H1 (cell line): ENCODE measurements around the gene SLC22A31. TPM values are rescaled to one million over a fixed set of nuclear protein-coding genes. Genes with fewer than 3 reads are reported as not detected.

Experiments used
- CTCF ChIA-PET: fragments of 300-600 bp; sonication (Branson Sonifier 250); formaldehyde crosslinking; loops from one replicate; lab custom pipeline; 2021; ENCODE audit not compliant: partially characterized antibody; lab: Charles Lee
- POLR2A ChIA-PET: fragments of 300-600 bp; sonication (Branson Sonifier 250); formaldehyde crosslinking; loops from one replicate; lab custom pipeline; 2021; ENCODE audit warnings: inconsistent platforms; ENCODE audit not compliant: partially characterized antibody; lab: Charles Lee
- DNase-seq, 2 experiments: peaks; one replicate each; pipeline versions ENCODE4 v3.0.0 to v3.0.0-alpha.2; 2010 to 2022; ENCODE audit warnings: low spot score in 2 of 2, low read depth in 1 of 2, mixed read lengths in 1 of 2
- FAIRE-seq: peaks from 2 replicates; lab custom pipeline; 2011; peaks lifted over from hg19 to GRCh38; lab: Jason Lieb, UNC
- H2AFZ ChIP-seq: 2 replicates; pipeline ENCODE4 v1.8.1; 2012; ENCODE audit warnings: low read length, inconsistent platforms
- H2AK5ac ChIP-seq: 2 replicates; pipeline ENCODE4 v1.6.1; 2013; ENCODE audit warnings: low read depth, low read length
- H2BK120ac ChIP-seq: replicated peaks from 2 replicates; pipeline ENCODE3; 2013; ENCODE audit warnings: low read depth, low read length, inconsistent platforms
- H2BK12ac ChIP-seq: 2 replicates; pipeline ENCODE4 v1.6.1; 2013; ENCODE audit warnings: low read depth, low read length
- H2BK15ac ChIP-seq: 2 replicates; pipeline ENCODE4 v1.6.1; 2013; ENCODE audit warnings: low read length
- H2BK20ac ChIP-seq: 2 replicates; pipeline ENCODE4 v1.6.1; 2013; ENCODE audit warnings: low read length
- H2BK5ac ChIP-seq: 2 replicates; pipeline ENCODE4 v1.6.1; 2013; ENCODE audit warnings: low read depth, low read length
- H3K14ac ChIP-seq: 2 replicates; pipeline ENCODE4 v1.6.1; 2013; ENCODE audit warnings: inconsistent platforms; ENCODE audit not compliant: insufficient read length
- H3K18ac ChIP-seq: 2 replicates; pipeline ENCODE4 v1.6.1; 2013; ENCODE audit warnings: low read length; ENCODE audit errors: extremely low read depth
- H3K23ac ChIP-seq: 2 replicates; pipeline ENCODE4 v1.6.1; 2013; ENCODE audit warnings: inconsistent platforms; ENCODE audit not compliant: insufficient read length
- H3K23me2 ChIP-seq: 2 replicates; pipeline ENCODE4 v1.6.1; 2013; ENCODE audit warnings: low read depth, low read length
- H3K27ac ChIP-seq: 2 replicates; pipeline ENCODE4 v1.6.1; 2011; ENCODE audit warnings: low read depth, low read length, inconsistent platforms
- H3K27me3 ChIP-seq, 4 experiments: replicated peaks in 1 of 4; 1 replicate in 1 of 4; 2 replicates in 3 of 4; pipeline versions ENCODE4 v1.6.1 to v1.8.1; 2011 to 2013; ENCODE audit warnings: low read length in 3 of 4, mild to moderate bottlenecking in 3 of 4, inconsistent platforms in 2 of 4, mixed read lengths in 2 of 4, moderate library complexity in 1 of 4; ENCODE audit not compliant: control insufficient read depth in 3 of 4, insufficient read depth in 3 of 4; ENCODE audit errors: extremely low read depth in 1 of 4
- H3K36me3 ChIP-seq, 4 experiments: 2 replicates each; pipeline versions ENCODE4 v1.6.1 to v1.8.1; 2011 to 2013; ENCODE audit warnings: mild to moderate bottlenecking in 4 of 4, low read length in 3 of 4, moderate library complexity in 2 of 4, control low read depth in 1 of 4, inconsistent platforms in 1 of 4; ENCODE audit not compliant: insufficient read depth in 4 of 4, control insufficient read depth in 2 of 4
- H3K4ac ChIP-seq: replicated peaks from 2 replicates; pipeline ENCODE3; 2013; ENCODE audit warnings: low read length, low read depth, mixed read lengths, inconsistent platforms; ENCODE audit not compliant: insufficient read length
- H3K4me1 ChIP-seq, 4 experiments: replicated peaks in 1 of 4; 1 replicate in 1 of 4; 2 replicates in 3 of 4; pipeline versions ENCODE4 v1.6.1 to v1.8.1; 2011 to 2013; ENCODE audit warnings: low read length in 3 of 4, inconsistent platforms in 2 of 4, mixed read lengths in 1 of 4; ENCODE audit not compliant: insufficient read depth in 4 of 4, control insufficient read depth in 3 of 4
- H3K4me2 ChIP-seq, 2 experiments: 2 replicates each; pipeline versions ENCODE4 v1.6.1 to v1.8.1; 2011 to 2013; ENCODE audit warnings: low read depth in 2 of 2, low read length in 2 of 2, control low read depth in 1 of 2, inconsistent platforms in 1 of 2, mild to moderate bottlenecking in 1 of 2; ENCODE audit not compliant: insufficient read depth in 1 of 2
- H3K4me3 ChIP-seq, 4 experiments: fragments of 200-600, 300-600 bp in 1 of 4; sonication (generic), shearing (Covaris generic), sonication (Bioruptor Twin) in 1 of 4; 2 replicates each; pipeline versions ENCODE4 v1.5.1 to v1.8.1; 2011 to 2016; ENCODE audit warnings: low read length in 4 of 4, low read depth in 3 of 4, control low read depth in 2 of 4, inconsistent platforms in 2 of 4, mild to moderate bottlenecking in 2 of 4, mixed read lengths in 1 of 4, moderate library complexity in 1 of 4; ENCODE audit not compliant: insufficient read depth in 2 of 4; ENCODE audit errors: extremely low read depth in 1 of 4
- H3K56ac ChIP-seq: replicated peaks from 2 replicates; pipeline ENCODE3; 2013; ENCODE audit warnings: low read depth, mild to moderate bottlenecking, mixed read lengths, low read length, inconsistent platforms; ENCODE audit not compliant: insufficient read length
- H3K79me1 ChIP-seq: 2 replicates; pipeline ENCODE4 v1.6.1; 2013; ENCODE audit warnings: low read depth, low read length, control low read depth
- H3K79me2 ChIP-seq, 2 experiments: 2 replicates each; pipeline versions ENCODE4 v1.6.1 to v1.8.1; 2012 to 2013; ENCODE audit warnings: low read length in 2 of 2, mild to moderate bottlenecking in 2 of 2, inconsistent platforms in 1 of 2; ENCODE audit not compliant: insufficient read depth in 2 of 2, control insufficient read depth in 1 of 2
- H3K9ac ChIP-seq, 4 experiments: replicated peaks in 1 of 4; 1 replicate in 1 of 4; 2 replicates in 3 of 4; pipeline versions ENCODE4 v1.6.1 to v1.8.1; 2011 to 2013; ENCODE audit warnings: low read depth in 3 of 4, low read length in 3 of 4, control low read depth in 2 of 4, mild to moderate bottlenecking in 2 of 4, moderate library complexity in 2 of 4, inconsistent platforms in 1 of 4; ENCODE audit errors: extremely low read depth in 1 of 4
- H3K9me3 ChIP-seq, 2 experiments: 2 replicates each; pipeline versions ENCODE4 v1.6.1 to v1.8.1; 2012 to 2013; ENCODE audit warnings: mild to moderate bottlenecking in 2 of 2, moderate library complexity in 2 of 2, control low read depth in 1 of 2, inconsistent platforms in 1 of 2, low read depth in 1 of 2, low read length in 1 of 2, mixed read lengths in 1 of 2; ENCODE audit not compliant: insufficient read depth in 2 of 2
- H4K20me1 ChIP-seq, 2 experiments: replicated peaks in 1 of 2; 2 replicates each; pipeline versions ENCODE3 to v1.8.1; 2011 to 2013; ENCODE audit warnings: inconsistent platforms in 2 of 2, low read length in 2 of 2, mild to moderate bottlenecking in 1 of 2; ENCODE audit not compliant: insufficient read depth in 2 of 2, control insufficient read depth in 1 of 2
- H4K5ac ChIP-seq: 2 replicates; pipeline ENCODE4 v1.6.1; 2013; ENCODE audit warnings: low read length, low read depth, mixed read lengths, inconsistent platforms; ENCODE audit not compliant: insufficient read length
- H4K8ac ChIP-seq: 2 replicates; pipeline ENCODE4 v1.8.0; 2013; ENCODE audit warnings: mild to moderate bottlenecking, moderate library complexity, low read length, inconsistent platforms; ENCODE audit not compliant: insufficient read depth; ENCODE audit errors: extremely low read depth
- H4K91ac ChIP-seq: replicated peaks from 2 replicates; pipeline ENCODE3; 2013; ENCODE audit warnings: low read length, mixed read lengths, inconsistent platforms; ENCODE audit not compliant: insufficient read length
- BCL11A ChIP-seq, 2 experiments: IDR thresholded peaks; one replicate each; pipeline ENCODE4 v1.6.1; 2011; ENCODE audit warnings: low read depth in 2 of 2, low read length in 2 of 2, mild to moderate bottlenecking in 2 of 2
- CEBPB ChIP-seq: IDR thresholded peaks from 2 replicates; pipeline ENCODE4 v1.6.1; 2012; ENCODE audit warnings: low read depth, low read length
- CHD2 ChIP-seq: IDR thresholded peaks from 2 replicates; pipeline ENCODE4 v1.6.1; 2012; ENCODE audit warnings: low read length, improper control_type of control experiment
- CREB1 ChIP-seq: IDR thresholded peaks from 2 replicates; pipeline ENCODE4 v1.6.1; 2012; ENCODE audit warnings: inconsistent platforms
- EP300 ChIP-seq, 2 experiments: IDR thresholded peaks; 1 replicate in 1 of 2; 2 replicates in 1 of 2; pipeline ENCODE4 v1.6.1; 2011 to 2012; ENCODE audit warnings: low read depth in 2 of 2, low read length in 2 of 2, mild to moderate bottlenecking in 2 of 2, borderline replicate concordance in 1 of 2, inconsistent platforms in 1 of 2, moderate library complexity in 1 of 2
- JUND ChIP-seq: IDR thresholded peaks from 2 replicates; pipeline ENCODE4 v1.6.1; 2011; ENCODE audit warnings: mild to moderate bottlenecking, improper control_type of control experiment, low read length
- KDM4A ChIP-seq: IDR thresholded peaks from one replicate; pipeline ENCODE4 v1.7.1; 2012; ENCODE audit warnings: low read depth, mild to moderate bottlenecking, moderate library complexity, low read length, inconsistent platforms; ENCODE audit not compliant: severe bottlenecking
- SIX5 ChIP-seq: IDR thresholded peaks from 2 replicates; pipeline ENCODE4 v1.6.1; 2011; ENCODE audit warnings: mild to moderate bottlenecking, low read depth, low read length
- WGBS, 2 experiments: shearing (Covaris generic) in 1 of 2; methylation state at CpG; one replicate each; pipeline versions ENCODE4 v1.1.6 to v1.1.7; 2013 to 2015; ENCODE audit warnings: low lambda C conversion rate in 2 of 2, mixed read lengths in 2 of 2, inconsistent platforms in 1 of 2, low coverage in 1 of 2, missing lambda C conversion rate in 1 of 2; ENCODE audit not compliant: insufficient replicate concordance in 2 of 2, insufficient coverage in 1 of 2, insufficient read length in 1 of 2; ENCODE audit errors: extremely low coverage in 1 of 2, missing lambda C conversion rate in 1 of 2; 5-methylcytosine and 5-hydroxymethylcytosine counted together
- polyA plus RNA-seq, 7 experiments: library from polyadenylated mRNA; depleted of rRNA in 3 of 7; stranded (reverse) in 5 of 7; unstranded in 2 of 7; fragments of >200 nt in 5 of 7; fragments of 200-250 nt in 2 of 7; gene quantifications; 1 replicate in 5 of 7; 2 replicates in 1 of 7; 4 replicates in 1 of 7; pipeline versions ENCODE4 v1.2.1 to v1.2.3, GENCODE V29; 2011 to 2013; ENCODE audit warnings: missing spikeins in 2 of 7, mixed read lengths in 2 of 7
- total RNA-seq: library from RNA; stranded (reverse); fragmentation: NEBNext Ultra II Directional; extraction: Animal tissue kit (Norgen Biotek cat#: 25700); gene quantifications from 2 replicates; pipeline ENCODE4 v1.2.1, GENCODE V29; 2021
- TF ChIP-seq, protein P1 (sequence below): IDR thresholded peaks from 2 replicates; pipeline ENCODE4 v1.6.1; 2012; ENCODE audit warnings: low read length, inconsistent platforms
- TF ChIP-seq, protein P2 (sequence below): IDR thresholded peaks from 2 replicates; pipeline ENCODE4 v1.6.1; 2011; ENCODE audit warnings: low read length, improper control_type of control experiment

The SLC22A31 gene
- total and polyA plus RNA-seq, 2 of the 8 experiments (the other 6 are each of a cell fraction or from before 2014, with no cell fraction given) = 7.7 to 10.6 TPM

DNA sequence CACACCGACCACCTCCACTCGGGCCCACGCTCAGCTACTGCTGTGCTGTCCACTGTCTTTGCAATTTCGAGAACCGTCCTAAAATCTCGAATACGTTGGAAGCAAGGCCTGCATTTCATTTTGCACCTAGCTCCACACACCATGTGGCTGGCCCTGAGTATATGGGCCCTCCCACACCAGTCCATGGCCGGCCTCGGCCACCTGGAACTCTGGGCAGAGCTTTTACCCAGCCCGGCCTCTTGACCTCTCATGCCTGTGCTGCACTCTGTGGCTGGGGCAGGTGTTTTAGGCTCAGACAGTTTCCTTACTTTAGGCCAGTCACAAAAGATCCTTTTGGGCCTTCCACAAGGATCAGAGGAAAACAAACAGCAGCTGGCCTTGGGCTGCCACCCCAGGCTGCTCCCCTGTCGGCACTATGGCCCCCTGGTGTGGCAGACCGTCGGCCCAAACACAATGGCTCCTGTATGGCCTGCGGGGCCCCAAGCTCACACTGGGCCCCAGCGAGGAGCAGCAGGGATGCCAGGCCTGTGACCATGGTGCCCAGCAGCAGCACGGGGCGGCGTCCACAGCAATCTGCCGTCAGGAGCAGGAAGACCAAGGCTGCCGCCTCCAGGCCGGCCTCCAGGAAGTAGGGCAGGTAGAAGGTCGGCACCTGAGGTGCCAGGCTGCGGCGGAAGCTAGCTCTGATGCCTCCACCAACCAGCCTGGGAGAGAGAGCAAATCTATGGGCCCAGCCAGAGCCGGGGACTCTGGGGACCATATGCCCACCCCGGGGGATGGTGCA is 2.5 kb downstream of the SLC22A31 start:
- no peaks in the 10 kb centered on the region for H3K36me3 ChIP-seq
- no peak overlapping the region for H2AFZ ChIP-seq
- H3K4me3 ChIP-seq = no peak overlapping the region
- H3K23ac ChIP-seq = no peak overlapping the region
- H3K4me1 ChIP-seq = peaks cover 0 to 12% (median 8%) of the 10 kb centered on the region in 4 experiments; a peak in 5 of 7 replicates
- no peak overlapping the region for H2BK5ac ChIP-seq
- H3K18ac ChIP-seq = no peak overlapping the region
- DNase-seq (no peak), FAIRE-seq (no peak)
- no peak overlapping the region for H2BK120ac ChIP-seq
- no peak overlapping the region for H3K4me2 ChIP-seq
- H3K56ac ChIP-seq = no peak overlapping the region
- no peak overlapping the region for H4K5ac ChIP-seq
- no peaks in the 10 kb centered on the region for H3K79me2 ChIP-seq
- H3K9me3 ChIP-seq = no peaks in the 10 kb centered on the region
- no peak overlapping the region for H2BK20ac ChIP-seq
- H3K27ac ChIP-seq = no peak overlapping the region
- H4K91ac ChIP-seq = no peak overlapping the region
- H3K79me1 ChIP-seq = no peaks in the 10 kb centered on the region
- H3K23me2 ChIP-seq = peaks cover 12% of the 10 kb centered on the region; the same call in 1 of the 2 replicates
- ChIA-PET CTCF (interaction anchor here (0.7 to 1.9 kb wide), 4 partner anchors 27 to 460 kb away, joined by 3 to 6 read pairs (median 4); partner anchors contain the start of gene CDH15), POLR2A (interaction anchor here (1.1 to 3.1 kb wide), 2 partner anchors 16 to 388 kb away, joined by 4 to 13 read pairs; no protein-coding TSS in a partner anchor)
- H2BK15ac ChIP-seq = no peak overlapping the region
- no peak overlapping the region for H3K14ac ChIP-seq
- no peak overlapping the region for H3K9ac ChIP-seq
- WGBS, 2 experiments = 85% methylated on average over 19 of the region's 26 CpGs; no CpG with 5 or more reads in 1 of the 2 experiments
- H2AK5ac ChIP-seq = no peak overlapping the region
- peaks cover 8 to 27% (median 20%) of the 10 kb centered on the region in 4 experiments for H3K27me3 ChIP-seq
- H2BK12ac ChIP-seq = no peak overlapping the region
- H3K4ac ChIP-seq = no peak overlapping the region
- H4K8ac ChIP-seq = no peak overlapping the region
- peaks cover 2 to 4% of the 10 kb centered on the region in 2 experiments for H4K20me1 ChIP-seq
- no peak for TF ChIP-seq CREB1
- TF ChIP-seq, protein P1, sequence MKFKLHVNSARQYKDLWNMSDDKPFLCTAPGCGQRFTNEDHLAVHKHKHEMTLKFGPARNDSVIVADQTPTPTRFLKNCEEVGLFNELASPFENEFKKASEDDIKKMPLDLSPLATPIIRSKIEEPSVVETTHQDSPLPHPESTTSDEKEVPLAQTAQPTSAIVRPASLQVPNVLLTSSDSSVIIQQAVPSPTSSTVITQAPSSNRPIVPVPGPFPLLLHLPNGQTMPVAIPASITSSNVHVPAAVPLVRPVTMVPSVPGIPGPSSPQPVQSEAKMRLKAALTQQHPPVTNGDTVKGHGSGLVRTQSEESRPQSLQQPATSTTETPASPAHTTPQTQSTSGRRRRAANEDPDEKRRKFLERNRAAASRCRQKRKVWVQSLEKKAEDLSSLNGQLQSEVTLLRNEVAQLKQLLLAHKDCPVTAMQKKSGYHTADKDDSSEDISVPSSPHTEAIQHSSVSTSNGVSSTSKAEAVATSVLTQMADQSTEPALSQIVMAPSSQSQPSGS = no peak
- no peak for TF ChIP-seq BCL11A (IDR thresholded peaks at IDR 0.05; ENCODE audit: low read depth in 2 of 2, low read length in 2 of 2)
- no peak for TF ChIP-seq EP300 (IDR thresholded peaks at IDR 0.05; ENCODE audit: borderline replicate concordance in 1 of 2, low read depth in 2 of 2, low read length in 2 of 2)
- TF ChIP-seq, protein P2, sequence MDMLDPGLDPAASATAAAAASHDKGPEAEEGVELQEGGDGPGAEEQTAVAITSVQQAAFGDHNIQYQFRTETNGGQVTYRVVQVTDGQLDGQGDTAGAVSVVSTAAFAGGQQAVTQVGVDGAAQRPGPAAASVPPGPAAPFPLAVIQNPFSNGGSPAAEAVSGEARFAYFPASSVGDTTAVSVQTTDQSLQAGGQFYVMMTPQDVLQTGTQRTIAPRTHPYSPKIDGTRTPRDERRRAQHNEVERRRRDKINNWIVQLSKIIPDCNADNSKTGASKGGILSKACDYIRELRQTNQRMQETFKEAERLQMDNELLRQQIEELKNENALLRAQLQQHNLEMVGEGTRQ = no peak
- no peak for TF ChIP-seq SIX5
- no peak for TF ChIP-seq CEBPB
- TF ChIP-seq KDM4A = no peak
- TF ChIP-seq CHD2 = no peak
- TF ChIP-seq JUND = no peak
